Loucy (cell line): ENCODE data around the gene NUP214.
A peak's percentile ranks its signal among the peaks of the same experiment; 100 is the strongest.

Experiments
- H2AFZ ChIP-seq: fragments of 200-600 bp; sonication (generic); 2 replicates; pipeline ENCODE4 v1.6.0; 2016; ENCODE audit warnings: antibody characterized with exemption, mild to moderate bottlenecking, low read length, moderate library complexity
- H3F3A ChIP-seq: fragments of 200-600 bp; 2 replicates; pipeline ENCODE4 v1.6.0; 2016; ENCODE audit warnings: antibody characterized with exemption, low read depth, mild to moderate bottlenecking
- H3K27me3 ChIP-seq: fragments of 200-600 bp; sonication (generic); 2 replicates; pipeline ENCODE4 v1.6.1; 2014; ENCODE audit warnings: low read length, mild to moderate bottlenecking; ENCODE audit not compliant: insufficient read depth, poor library complexity, severe bottlenecking
- H3K36me3 ChIP-seq: fragments of 200-600 bp; sonication (generic); 2 replicates; pipeline ENCODE4 v1.6.1; 2016; ENCODE audit warnings: low read length; ENCODE audit not compliant: insufficient read depth
- H3K4me1 ChIP-seq: fragments of 200-600 bp; sonication (generic); 2 replicates; pipeline ENCODE4 v1.5.1; 2014; ENCODE audit warnings: low read length, mild to moderate bottlenecking; ENCODE audit not compliant: insufficient read depth, poor library complexity, severe bottlenecking
- H3K4me2 ChIP-seq: fragments of 200-600 bp; sonication (generic); 2 replicates; pipeline ENCODE4 v1.6.0; 2014; ENCODE audit warnings: antibody characterized with exemption, low read length, low read depth, mild to moderate bottlenecking; ENCODE audit not compliant: poor library complexity, severe bottlenecking
- H3K4me3 ChIP-seq: fragments of 200-600 bp; sonication (generic); 2 replicates; pipeline ENCODE4 v1.5.1; 2014; ENCODE audit warnings: low read length, mild to moderate bottlenecking, mixed read lengths; ENCODE audit not compliant: poor library complexity, severe bottlenecking
- H3K79me2 ChIP-seq: fragments of 200-600 bp; sonication (generic); 2 replicates; pipeline ENCODE4 v1.6.1; 2014; ENCODE audit warnings: low read length; ENCODE audit not compliant: insufficient read depth
- H3K9ac ChIP-seq: fragments of 200-600 bp; sonication (generic); 2 replicates; pipeline ENCODE4 v1.6.0; 2014; ENCODE audit warnings: mild to moderate bottlenecking, low read depth, low read length, moderate library complexity; ENCODE audit not compliant: poor library complexity, severe bottlenecking
- H3K9me2 ChIP-seq: fragments of 200-600 bp; sonication (generic); replicated peaks from 2 replicates; pipeline ENCODE4 v1.6.1; 2016; ENCODE audit warnings: low read depth, low read length, mixed read lengths
- H3K9me3 ChIP-seq: fragments of 200-600 bp; sonication (generic); 2 replicates; pipeline ENCODE4 v1.6.1; 2014; ENCODE audit warnings: mild to moderate bottlenecking, antibody characterized with exemption, low read length, low read depth; ENCODE audit not compliant: insufficient read depth
- H4K20me1 ChIP-seq: fragments of 200-600 bp; sonication (generic); 2 replicates; pipeline ENCODE4 v1.6.0; 2014; ENCODE audit warnings: antibody characterized with exemption, low read length, mild to moderate bottlenecking; ENCODE audit not compliant: insufficient read depth, poor library complexity, severe bottlenecking
- EZH2phosphoT487 ChIP-seq: fragments of 200-600 bp; IDR thresholded peaks from 2 replicates; pipeline ENCODE4 v1.6.1; 2018; ENCODE audit warnings: antibody characterized with exemption, mild to moderate bottlenecking, moderate library complexity, borderline replicate concordance
- TF ChIP-seq, protein P1 (sequence below): fragments of 200-600 bp; sonication (generic); conservative IDR thresholded peaks from 2 replicates; pipeline ENCODE4 v1.5.1; 2014; ENCODE audit warnings: mild to moderate bottlenecking, antibody characterized with exemption, low read length

The NUP214 gene

DNA sequence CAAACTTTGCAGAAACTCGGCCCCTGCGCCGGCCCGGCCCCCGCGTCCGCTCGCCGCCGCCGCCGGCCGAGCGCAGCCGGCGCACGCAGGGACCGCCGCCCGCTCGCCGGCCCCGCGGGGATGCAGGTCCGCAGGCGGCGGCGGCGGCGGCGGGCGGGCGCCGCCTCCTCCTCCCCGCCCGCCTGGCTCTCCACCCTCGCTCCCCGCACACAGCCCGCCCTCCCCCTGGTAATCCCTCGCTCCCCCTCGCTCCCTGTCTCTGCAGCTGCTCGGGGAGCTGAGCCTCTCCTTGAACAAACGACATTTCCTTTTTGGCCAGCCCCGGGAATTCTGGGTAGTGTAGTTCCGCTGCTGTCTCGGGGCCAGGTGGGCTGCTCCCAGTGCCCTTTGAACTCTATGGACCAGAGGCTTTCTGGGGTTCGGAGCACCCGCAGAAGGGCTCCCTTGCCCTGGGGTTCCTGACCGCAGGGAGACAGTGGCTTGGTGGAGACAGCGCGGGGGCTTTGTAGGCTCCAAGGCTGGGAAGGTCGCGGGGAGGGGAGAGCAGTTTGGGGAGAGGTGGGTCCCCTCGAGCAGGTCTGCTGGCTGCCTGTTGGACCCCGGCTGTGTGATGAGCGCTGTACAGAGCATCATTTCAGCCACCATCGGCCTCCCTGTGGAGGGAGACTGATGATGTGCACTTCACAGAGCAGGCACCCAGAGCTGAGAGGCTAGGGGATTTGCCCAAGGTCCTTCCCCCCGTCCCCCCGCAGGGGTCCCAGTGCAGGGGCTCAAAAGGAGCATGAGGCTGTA is 152.7 kb downstream of the NUP214 start:
- Histone ChIP-seq H3K79me2 (peaks cover 35% of the 10 kb centered on the region), H3K4me3 (peak overlapping the region; percentile 67), H3K9ac (peak overlapping the region; percentile 3), H4K20me1 (no peaks in the 10 kb centered on the region), H3F3A (no peaks in the 10 kb centered on the region), H3K4me1 (peaks cover 39% of the 10 kb centered on the region), H3K36me3 (no peaks in the 10 kb centered on the region), H3K9me3 (no peaks in the 10 kb centered on the region), H3K4me2 (peak overlapping the region; percentile 90), H3K27me3 (no peaks in the 10 kb centered on the region), H2AFZ (peak overlapping the region; percentile 69), H3K9me2 (no peaks in the 10 kb centered on the region)
- no peak for TF ChIP-seq EZH2phosphoT487
- TF ChIP-seq, protein P1, sequence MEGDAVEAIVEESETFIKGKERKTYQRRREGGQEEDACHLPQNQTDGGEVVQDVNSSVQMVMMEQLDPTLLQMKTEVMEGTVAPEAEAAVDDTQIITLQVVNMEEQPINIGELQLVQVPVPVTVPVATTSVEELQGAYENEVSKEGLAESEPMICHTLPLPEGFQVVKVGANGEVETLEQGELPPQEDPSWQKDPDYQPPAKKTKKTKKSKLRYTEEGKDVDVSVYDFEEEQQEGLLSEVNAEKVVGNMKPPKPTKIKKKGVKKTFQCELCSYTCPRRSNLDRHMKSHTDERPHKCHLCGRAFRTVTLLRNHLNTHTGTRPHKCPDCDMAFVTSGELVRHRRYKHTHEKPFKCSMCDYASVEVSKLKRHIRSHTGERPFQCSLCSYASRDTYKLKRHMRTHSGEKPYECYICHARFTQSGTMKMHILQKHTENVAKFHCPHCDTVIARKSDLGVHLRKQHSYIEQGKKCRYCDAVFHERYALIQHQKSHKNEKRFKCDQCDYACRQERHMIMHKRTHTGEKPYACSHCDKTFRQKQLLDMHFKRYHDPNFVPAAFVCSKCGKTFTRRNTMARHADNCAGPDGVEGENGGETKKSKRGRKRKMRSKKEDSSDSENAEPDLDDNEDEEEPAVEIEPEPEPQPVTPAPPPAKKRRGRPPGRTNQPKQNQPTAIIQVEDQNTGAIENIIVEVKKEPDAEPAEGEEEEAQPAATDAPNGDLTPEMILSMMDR, result no peak

DNA sequence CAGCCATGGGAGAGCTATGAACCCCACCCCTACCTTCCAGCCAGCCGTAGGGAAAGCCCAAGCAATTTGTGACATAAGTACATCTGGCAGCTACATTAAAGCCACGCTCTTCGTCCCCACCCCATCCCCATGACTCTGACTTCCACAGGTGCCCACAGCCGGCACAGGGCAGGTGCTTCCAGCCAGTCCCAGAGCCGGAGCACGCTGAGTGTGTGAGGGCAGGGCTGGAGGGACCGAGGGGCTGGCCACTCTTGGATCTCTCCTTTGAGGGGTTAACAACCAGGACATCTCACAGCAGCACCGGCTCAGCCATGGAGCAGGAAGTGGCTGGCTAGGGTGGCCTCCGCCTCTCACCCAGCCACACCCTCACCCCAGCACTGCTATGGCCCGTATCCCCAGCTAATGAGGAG is 153.3 kb downstream of the NUP214 start:
- Histone ChIP-seq H3K36me3 (no peaks in the 10 kb centered on the region), H3K9ac (peak overlapping the region; percentile 3), H2AFZ (peak overlapping the region; percentile 69), H4K20me1 (no peaks in the 10 kb centered on the region), H3K4me1 (peaks cover 32% of the 10 kb centered on the region), H3K9me3 (no peaks in the 10 kb centered on the region), H3K27me3 (no peaks in the 10 kb centered on the region), H3K79me2 (peaks cover 29% of the 10 kb centered on the region), H3K4me3 (no peak overlapping the region), H3K9me2 (no peaks in the 10 kb centered on the region), H3F3A (no peaks in the 10 kb centered on the region), H3K4me2 (peak overlapping the region; percentile 27)
- TF ChIP-seq, protein P1, result no peak
- TF ChIP-seq EZH2phosphoT487, result no peak

DNA sequence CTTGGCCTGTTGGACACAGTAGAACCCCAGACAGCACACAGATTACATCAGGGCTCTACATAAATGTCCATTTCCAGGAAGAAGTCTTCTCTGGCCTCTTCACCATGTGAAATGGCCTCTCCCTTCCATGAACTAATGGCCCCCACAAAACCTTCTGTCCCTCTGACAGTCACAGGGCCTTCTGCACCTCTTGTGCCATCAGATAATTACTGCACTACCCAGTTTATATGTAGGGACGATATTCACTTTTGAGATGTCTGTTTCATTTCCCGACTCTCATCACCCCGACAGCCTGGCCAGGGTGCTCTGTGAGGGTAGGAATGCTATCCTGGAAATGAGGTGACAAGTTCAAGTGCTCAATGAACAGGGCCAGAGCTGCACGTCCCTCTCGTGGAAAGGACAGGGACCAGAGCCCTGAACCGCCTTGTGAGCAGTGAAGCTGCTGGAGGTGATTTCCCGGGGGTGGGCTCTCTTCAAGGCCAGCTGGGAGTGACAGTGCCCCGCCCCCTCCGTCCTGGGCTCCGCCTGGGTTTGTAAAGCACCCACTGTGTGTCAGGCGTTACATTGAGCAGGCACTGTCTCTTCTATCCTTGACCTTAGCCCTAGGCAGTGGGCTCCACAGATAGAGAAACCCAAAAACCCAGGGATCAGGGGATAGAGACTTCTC is 153.9 kb downstream of the NUP214 start:
- Histone ChIP-seq H3K4me1 (peaks cover 26% of the 10 kb centered on the region), H3K9ac (no peak overlapping the region), H3K36me3 (no peaks in the 10 kb centered on the region), H3K4me3 (no peak overlapping the region), H4K20me1 (no peaks in the 10 kb centered on the region), H3K9me3 (no peaks in the 10 kb centered on the region), H2AFZ (peak overlapping the region; percentile 69; the same call in 1 of the 2 replicates), H3F3A (no peaks in the 10 kb centered on the region), H3K79me2 (peaks cover 23% of the 10 kb centered on the region), H3K4me2 (no peak overlapping the region), H3K9me2 (no peaks in the 10 kb centered on the region), H3K27me3 (no peaks in the 10 kb centered on the region)
- TF ChIP-seq, protein P1, result no peak
- no peak for TF ChIP-seq EZH2phosphoT487
